ENCODE data around the gene RALGPS1.

DNA sequence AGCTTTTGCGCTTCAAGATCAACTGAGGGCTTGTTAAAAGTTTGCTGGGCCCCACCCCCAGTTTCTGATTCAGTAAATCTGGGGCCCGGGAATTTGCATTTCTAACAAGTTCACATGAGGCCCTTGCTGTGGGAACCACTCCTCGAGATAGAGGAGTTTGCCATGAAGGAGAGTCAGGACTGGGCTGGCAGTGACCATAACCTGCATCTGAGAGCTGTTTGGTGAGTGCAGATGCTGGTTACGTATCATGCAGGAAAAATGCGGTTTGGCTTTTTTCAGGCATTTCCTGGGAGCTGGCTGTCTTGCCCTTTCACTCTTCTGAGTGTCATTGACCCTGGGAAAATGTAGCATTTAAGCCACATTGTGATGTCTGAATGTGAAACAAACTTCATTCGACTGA is 217.3 kb downstream of the RALGPS1 start:
- TF ChIP-seq, protein P1, sequence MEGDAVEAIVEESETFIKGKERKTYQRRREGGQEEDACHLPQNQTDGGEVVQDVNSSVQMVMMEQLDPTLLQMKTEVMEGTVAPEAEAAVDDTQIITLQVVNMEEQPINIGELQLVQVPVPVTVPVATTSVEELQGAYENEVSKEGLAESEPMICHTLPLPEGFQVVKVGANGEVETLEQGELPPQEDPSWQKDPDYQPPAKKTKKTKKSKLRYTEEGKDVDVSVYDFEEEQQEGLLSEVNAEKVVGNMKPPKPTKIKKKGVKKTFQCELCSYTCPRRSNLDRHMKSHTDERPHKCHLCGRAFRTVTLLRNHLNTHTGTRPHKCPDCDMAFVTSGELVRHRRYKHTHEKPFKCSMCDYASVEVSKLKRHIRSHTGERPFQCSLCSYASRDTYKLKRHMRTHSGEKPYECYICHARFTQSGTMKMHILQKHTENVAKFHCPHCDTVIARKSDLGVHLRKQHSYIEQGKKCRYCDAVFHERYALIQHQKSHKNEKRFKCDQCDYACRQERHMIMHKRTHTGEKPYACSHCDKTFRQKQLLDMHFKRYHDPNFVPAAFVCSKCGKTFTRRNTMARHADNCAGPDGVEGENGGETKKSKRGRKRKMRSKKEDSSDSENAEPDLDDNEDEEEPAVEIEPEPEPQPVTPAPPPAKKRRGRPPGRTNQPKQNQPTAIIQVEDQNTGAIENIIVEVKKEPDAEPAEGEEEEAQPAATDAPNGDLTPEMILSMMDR (IDR thresholded peaks at IDR 0.05), result no peak
- no peak for TF ChIP-seq POLR2A (IDR thresholded peaks at IDR 0.05)

All from lower leg skin (tissue), 3 donors.